ENCODE data around the gene SPAG16.
"Not testable (repeated sequence)": the region's sequence is repeated elsewhere in the genome, so short reads cannot be mapped to it uniquely, and the experiment has no call there.

SPAG16 gene

GRCh38 chr2:213271947-213272346 lies 12.3 kb upstream of the SPAG16 start:
- DNase-seq (ENCODE audit: low read depth): no peak

GRCh38 chr2:213274143-213274542 lies 10.1 kb upstream of the SPAG16 start:
- no peak for DNase-seq (ENCODE audit: low read depth)

GRCh38 chr2:213275265-213275664 lies 9.0 kb upstream of the SPAG16 start:
- DNase-seq (ENCODE audit: low read depth): no peak

- DNase-seq (ENCODE audit: low read depth): not testable (repeated sequence)
Measured at GRCh38 chr2:213277134-213277533, 7.1 kb upstream of the SPAG16 start.

DNA sequence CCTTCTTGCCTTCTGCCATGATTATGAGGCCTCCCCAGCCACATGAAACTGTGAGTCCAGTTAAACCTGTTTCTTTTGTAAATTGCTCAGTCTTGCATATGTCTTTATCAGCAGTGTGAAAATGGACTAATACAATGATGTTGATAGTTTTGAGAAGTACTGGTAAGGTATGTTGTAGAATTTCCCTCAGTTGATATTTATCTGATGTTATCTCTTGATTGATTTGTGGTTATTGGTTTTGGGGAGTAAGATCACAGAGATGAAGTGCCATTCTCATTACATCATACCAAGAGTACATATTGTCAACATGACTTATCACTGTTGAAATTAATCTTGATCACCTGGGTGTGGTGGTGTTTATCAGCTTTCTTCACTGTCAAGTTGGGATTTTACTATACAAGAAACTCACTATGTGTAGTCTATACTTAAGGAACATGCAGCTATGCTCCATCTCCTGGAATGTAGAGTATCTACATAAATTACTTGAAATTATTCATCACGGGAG lies 5.1 kb upstream of the SPAG16 start:
- no peak for DNase-seq (ENCODE audit: low read depth)

- peak; percentile 91 for DNase-seq (ENCODE audit: low read depth)
Measured at GRCh38 chr2:213279971-213280370, 4.3 kb upstream of the SPAG16 start.

- DNase-seq (ENCODE audit: low read depth): peak; percentile 84
Measured at GRCh38 chr2:213281156-213281555, 3.1 kb upstream of the SPAG16 start.

- DNase-seq (ENCODE audit: low read depth): no peak
Measured at GRCh38 chr2:213285404-213285803, 1.1 kb downstream of the SPAG16 start.

GRCh38 chr2:213286161-213286560 lies 1.9 kb downstream of the SPAG16 start:
- no peak for DNase-seq (ENCODE audit: low read depth)

DNA sequence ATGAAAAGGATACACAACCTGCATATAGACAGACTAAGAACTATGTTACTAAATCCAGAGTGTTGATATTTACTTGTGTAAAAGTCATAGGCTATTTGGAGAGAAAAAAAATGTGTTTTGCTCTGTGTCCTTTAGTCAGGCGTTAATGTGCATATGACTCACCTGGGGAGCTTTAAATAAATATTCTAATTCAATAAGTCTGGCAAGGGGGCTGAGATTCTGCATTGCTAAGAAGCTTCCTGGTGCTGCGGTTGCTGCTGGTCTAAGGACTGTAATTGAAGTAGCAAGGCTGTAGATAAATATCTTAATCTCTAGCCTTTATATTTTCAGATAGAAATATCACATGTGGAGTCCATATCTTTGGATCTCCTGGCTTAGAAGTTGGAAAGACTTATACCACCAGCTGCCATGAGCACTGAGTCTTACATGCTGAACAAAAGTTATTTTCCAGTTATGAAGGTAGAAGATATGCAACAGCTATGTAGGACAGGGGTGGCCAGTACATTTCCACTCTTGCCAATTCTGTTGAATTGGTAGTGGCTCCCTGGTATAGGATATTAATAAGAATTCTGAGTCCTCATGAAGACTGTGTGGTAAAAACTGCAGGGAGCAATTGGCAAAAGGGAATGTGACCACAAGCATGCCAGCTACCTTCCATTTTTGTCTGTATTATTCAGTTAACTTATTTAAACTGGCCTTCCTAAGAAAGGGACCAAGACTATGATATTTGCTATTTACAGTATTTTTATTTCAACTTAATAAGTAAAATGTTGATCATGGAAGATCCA lies 4.8 kb downstream of the SPAG16 start:
- no peak for DNase-seq (ENCODE audit: low read depth)

DNA sequence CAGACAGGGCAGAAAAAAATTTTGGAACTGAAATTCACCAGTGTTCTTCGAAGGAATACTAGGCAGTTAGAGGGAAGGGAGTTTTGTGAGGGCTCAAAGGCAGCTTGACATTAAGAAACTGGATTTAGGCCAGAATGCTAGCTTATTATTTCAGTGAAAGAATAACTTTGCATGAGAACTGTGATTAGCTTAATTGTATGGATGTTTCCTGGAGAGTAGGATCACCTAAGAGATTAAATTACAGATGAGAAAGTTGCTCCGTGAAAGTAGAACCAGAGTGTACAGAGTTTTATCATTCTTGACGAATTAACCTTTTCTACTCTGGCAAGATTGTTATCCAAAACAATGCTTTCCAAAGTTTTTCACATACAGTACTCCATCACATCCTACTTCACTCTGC lies 6.2 kb downstream of the SPAG16 start:
- DNase-seq (ENCODE audit: low read depth): no peak

DNA sequence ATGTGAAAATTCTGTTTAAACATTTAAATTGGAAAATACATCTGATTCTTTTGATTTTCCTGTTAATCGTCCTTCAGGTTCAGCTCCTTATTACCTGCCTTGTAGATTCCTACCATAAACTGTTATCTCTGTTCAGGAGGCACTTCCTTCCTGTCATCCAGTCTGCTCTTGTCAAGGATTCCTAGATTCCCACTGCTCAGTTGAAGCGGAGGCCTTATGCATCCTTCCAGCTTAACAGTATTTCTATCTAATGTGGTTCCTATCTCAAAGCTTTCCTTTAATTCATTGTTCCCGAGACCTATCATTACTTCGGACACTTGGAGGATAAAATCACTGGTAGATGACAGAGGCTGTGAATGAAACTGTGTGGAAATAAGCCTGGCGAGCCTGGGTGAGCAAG lies 12.0 kb downstream of the SPAG16 start:
- no peak for DNase-seq (ENCODE audit: low read depth)

DNA sequence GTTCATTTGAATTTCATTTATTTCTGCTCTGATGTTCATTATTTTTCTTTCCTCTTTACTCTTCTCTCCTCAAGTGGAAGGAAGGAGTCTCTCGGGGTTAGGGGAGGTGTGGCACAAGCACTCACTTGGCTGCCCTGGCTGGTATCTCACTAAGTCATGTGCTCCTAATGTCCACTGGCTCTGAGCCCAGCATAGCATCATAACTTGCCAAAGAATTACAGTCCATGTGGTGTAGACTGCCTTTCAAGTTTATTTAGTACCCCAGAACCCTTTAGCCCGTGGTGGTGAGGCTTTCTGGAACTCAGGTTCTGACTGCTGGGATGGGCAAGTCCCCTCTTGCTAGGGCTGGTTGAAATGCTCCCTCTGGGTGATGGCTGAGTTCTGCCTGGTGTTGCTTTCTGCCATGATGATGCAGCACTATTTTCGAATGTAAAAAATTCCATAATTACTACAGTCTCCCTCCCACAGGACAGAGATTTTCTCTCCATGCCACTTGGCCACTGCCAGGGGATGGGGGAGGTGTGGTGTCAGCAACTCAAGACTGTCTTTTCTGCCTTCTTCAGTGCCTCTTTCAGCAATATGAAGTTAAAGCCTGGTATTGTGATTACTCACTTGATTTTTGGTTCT lies 22.2 kb downstream of the SPAG16 start:
- peak; percentile 90 for DNase-seq (ENCODE audit: low read depth)

DNA sequence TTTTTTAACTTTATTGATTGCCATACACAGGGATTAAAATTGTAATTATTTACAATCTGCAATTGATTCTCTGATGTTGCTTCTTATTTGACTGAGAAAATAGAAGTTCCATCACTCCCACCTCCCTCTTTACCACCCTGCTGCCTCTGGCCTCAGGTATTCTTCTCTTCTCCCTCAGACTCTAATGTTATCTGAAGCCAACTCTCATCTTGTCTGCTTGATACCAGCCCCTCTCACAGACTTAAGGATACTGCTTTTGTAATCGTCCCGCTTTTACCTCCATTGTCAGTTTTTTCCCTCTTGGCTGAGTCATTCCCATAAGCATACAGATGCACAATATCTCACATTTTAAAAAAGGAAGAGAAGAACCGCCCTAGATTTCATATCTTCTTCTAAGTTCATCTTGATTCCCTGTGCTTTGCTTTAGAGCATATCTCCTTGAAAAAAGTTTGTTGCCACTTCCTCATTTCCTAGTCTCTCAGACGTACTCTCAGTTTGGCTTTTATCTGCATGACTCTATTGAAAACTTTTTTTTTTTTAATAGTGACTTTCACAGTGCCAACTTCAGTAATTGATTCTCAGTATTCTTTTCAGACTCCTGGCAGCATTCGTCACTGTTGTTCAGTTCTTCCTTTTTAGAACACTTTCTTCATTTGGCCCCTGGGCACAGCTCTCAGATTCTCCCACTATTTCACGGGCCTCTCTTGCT lies 31.1 kb downstream of the SPAG16 start:
- DNase-seq (ENCODE audit: low read depth): no peak

GRCh38 chr2:213316001-213316735 lies 31.9 kb downstream of the SPAG16 start:
- no peak for DNase-seq (ENCODE audit: low read depth)

- peak; percentile 74 for DNase-seq (ENCODE audit: low read depth)
Measured at GRCh38 chr2:213317929-213318328, 33.7 kb downstream of the SPAG16 start.

DNA sequence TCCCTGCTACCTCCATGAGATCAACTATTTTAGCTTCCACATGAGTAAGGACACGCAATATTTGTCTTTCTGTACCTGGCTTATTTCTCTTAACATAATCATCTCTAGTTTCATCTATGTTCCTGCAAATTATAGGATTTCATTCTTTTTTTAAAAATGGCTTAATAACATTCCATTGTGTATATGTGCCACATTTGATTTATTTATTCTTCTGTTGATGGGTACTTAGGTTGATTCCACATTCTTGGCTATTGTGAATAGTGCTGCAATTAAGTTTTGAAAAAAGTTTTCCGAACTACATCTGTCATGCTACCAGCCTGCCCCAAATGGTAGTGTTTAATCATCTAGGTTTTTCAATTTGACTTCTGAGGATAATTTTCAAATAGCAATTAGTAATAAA lies 36.3 kb downstream of the SPAG16 start:
- DNase-seq (ENCODE audit: low read depth): no peak

DNA sequence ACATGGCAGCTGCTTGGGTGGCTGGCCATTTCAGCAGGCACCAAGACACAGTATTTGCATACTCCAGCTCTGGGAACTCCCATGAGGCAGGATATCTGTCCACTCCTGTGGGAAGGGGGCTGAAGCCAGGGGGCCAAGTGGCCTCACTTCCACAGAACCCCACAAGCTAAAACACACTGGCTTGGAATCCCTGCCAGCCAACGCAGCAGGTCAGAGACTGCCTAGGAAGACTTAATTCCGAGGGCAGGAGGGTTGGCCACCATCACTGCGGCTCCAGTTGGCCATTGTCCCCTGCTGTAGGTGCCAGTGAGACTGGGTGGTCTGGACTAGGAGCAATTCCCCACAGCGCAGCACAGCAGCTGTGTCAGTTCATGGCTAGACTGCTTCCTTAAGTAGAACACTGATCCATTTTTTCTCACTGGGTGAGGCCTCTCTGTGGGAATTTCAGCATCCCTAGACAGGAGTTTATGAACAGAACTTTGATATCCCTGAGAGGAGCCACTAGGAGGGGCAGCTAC lies 52.0 kb downstream of the SPAG16 start:
- no peak for DNase-seq (ENCODE audit: low read depth)

GRCh38 chr2:213353419-213353818 lies 69.2 kb downstream of the SPAG16 start:
- DNase-seq (ENCODE audit: low read depth): no peak

GRCh38 chr2:213376644-213377043 lies 92.4 kb downstream of the SPAG16 start:
- no peak for DNase-seq (ENCODE audit: low read depth)

GRCh38 chr2:213407027-213407426 lies 122.8 kb downstream of the SPAG16 start:
- DNase-seq (ENCODE audit: low read depth): not testable (repeated sequence)

Measured in fibroblast of gingiva (primary cell).